PC-3 (cell line): Measurements from ENCODE around the gene P2RY11.

Experiments
- CTCF ChIP-seq: fragments of 300-600 bp; sonication (generic); conservative IDR thresholded peaks from 2 replicates; pipeline ENCODE4 v1.5.1; 2017; ENCODE audit warnings: antibody characterized with exemption, low read depth, mild to moderate bottlenecking, low read length
- EZH2 ChIP-seq: fragments of 300-600 bp; sonication (generic); IDR thresholded peaks from one replicate; pipeline ENCODE4 v1.6.1; 2017; ENCODE audit warnings: antibody characterized with exemption, mild to moderate bottlenecking, low read length; ENCODE audit not compliant: unreplicated experiment

- TF ChIP-seq CTCF (no peak), EZH2 (no peak)
Measured at GRCh38 chr19:10158071-10158470, 46.6 kb downstream of the P2RY11 start.
